Measurements from ENCODE around the gene ATXN1. TPM values are rescaled to one million over a fixed set of nuclear protein-coding genes. Genes with fewer than 3 reads are reported as not detected.

The ATXN1 gene
- total RNA-seq, 1 experiment from 2014 or later, result 5.6 TPM

GRCh38 chr6:16687045-16687444 is 74.2 kb downstream of the ATXN1 start:
- Histone ChIP-seq H3K9me3 (ENCODE audit: control insufficient read depth, low read depth, low read length) (no peaks in the 10 kb centered on the region), H3K27me3 (ENCODE audit: insufficient read depth, low read length) (no peaks in the 10 kb centered on the region), H3K4me1 (ENCODE audit: insufficient read depth, low read length) (no peaks in the 10 kb centered on the region), H3K4me2 (ENCODE audit: insufficient read depth, insufficient read length, low read length) (no peak overlapping the region), H2BK120ac (ENCODE audit: low read depth, low read length, poor library complexity, severe bottlenecking) (no peak overlapping the region), H3K14ac (ENCODE audit: insufficient read depth, low read length) (no peak overlapping the region), H3K27ac (ENCODE audit: insufficient read length, low read depth, low read length) (no peak overlapping the region), H2AK5ac (ENCODE audit: insufficient read length, low read length) (no peak overlapping the region), H3K23me2 (ENCODE audit: insufficient read length, low read depth, low read length, poor library complexity, severe bottlenecking) (no peaks in the 10 kb centered on the region), H2AFZ (ENCODE audit: low read length) (no peak overlapping the region), H4K20me1 (ENCODE audit: control insufficient read depth, insufficient read depth, insufficient read length) (peaks cover 2% of the 10 kb centered on the region), H2BK15ac (ENCODE audit: low read depth, low read length) (no peak overlapping the region), H3K79me1 (ENCODE audit: insufficient read depth, low read depth, low read length, poor library complexity, severe bottlenecking) (no peaks in the 10 kb centered on the region), H2BK12ac (ENCODE audit: insufficient read length, low read depth, low read length) (no peak overlapping the region), H2BK20ac (ENCODE audit: low read depth, low read length, poor library complexity, severe bottlenecking) (no peak overlapping the region), H3K18ac (ENCODE audit: insufficient read length, low read depth, low read length) (no peak overlapping the region), H2BK5ac (ENCODE audit: insufficient read length, low read length) (no peak overlapping the region), H4K8ac (replicated peaks; ENCODE audit: insufficient read length, low read depth, low read length) (no peak overlapping the region), H3K4ac (ENCODE audit: low read depth, low read length) (no peak overlapping the region), H4K5ac (ENCODE audit: insufficient read length, low read depth, low read length) (no peak overlapping the region), H3K79me2 (ENCODE audit: insufficient read depth, low read length) (no peaks in the 10 kb centered on the region), H3T11ph (ENCODE audit: low read length) (no peak overlapping the region), H3K9ac (ENCODE audit: extremely low read depth, insufficient read length, low read length) (no peak overlapping the region), H3K56ac (ENCODE audit: insufficient read length, low read depth, low read length) (no peak overlapping the region), H4K91ac (ENCODE audit: insufficient read length, low read depth, low read length) (no peak overlapping the region), H3K23ac (ENCODE audit: insufficient read length, low read depth, low read length) (no peak overlapping the region)
- H3K4me1 Mint-ChIP-seq, result peaks cover 2 to 4% of the 10 kb centered on the region in 2 experiments; a peak in 2 of 4 replicates
- H3K27me3 Mint-ChIP-seq (ENCODE audit: low read depth), result no peaks in the 10 kb centered on the region
- H3K4me3 Mint-ChIP-seq, result no peak overlapping the region
- no CpG with 5 or more reads among the region's 3 CpGs for WGBS (ENCODE audit: extremely low coverage, insufficient read length, low lambda C conversion rate)
- no peaks in the 10 kb centered on the region for H3K36me3 Mint-ChIP-seq (ENCODE audit: insufficient read depth in 1 of 3, low read depth in 3 of 3)
- TF ChIP-seq CTCF (conservative IDR thresholded peaks at IDR 0.05), result no peak
- DNase-seq, result no peak
- H3K9me3 Mint-ChIP-seq, result no peaks in the 10 kb centered on the region
- H3K27ac Mint-ChIP-seq, result 0 out of 7 replicates have a peak overlapping the region, but pooled peaks of 1 of the 3 experiments have one; percentile 6
